Ascending aorta (tissue), 2 donors: ENCODE measurements around the gene OMP. TPM values are rescaled to one million over a fixed set of nuclear protein-coding genes. Genes with fewer than 3 reads are reported as not detected.
A peak's percentile ranks its signal among the peaks of the same experiment; 100 is the strongest.

Experiments used
- DNase-seq, 2 donors: peaks; one replicate each; pipeline ENCODE4 v3.0.0-alpha.2; 2019; ENCODE audit warnings: low spot score in 2 of 2
- H3K27ac ChIP-seq, 2 donors: fragments of 200-600 bp; sonication (generic); one replicate each; pipeline ENCODE4 v1.5.1; 2016 to 2017; ENCODE audit warnings: mild to moderate bottlenecking in 1 of 2
- H3K27me3 ChIP-seq: fragments of 200-600 bp; sonication (generic); one replicate; pipeline ENCODE4 v1.5.1; 2017
- H3K36me3 ChIP-seq, 2 donors: fragments of 200-600 bp; sonication (generic); one replicate each; pipeline ENCODE4 v1.5.1; 2016
- H3K4me1 ChIP-seq, 2 donors: fragments of 200-600 bp; sonication (generic); one replicate each; pipeline ENCODE4 v1.5.1; 2016 to 2017; ENCODE audit warnings: mild to moderate bottlenecking in 1 of 2
- H3K4me3 ChIP-seq, 2 donors: fragments of 200-600 bp; sonication (generic); one replicate each; pipeline ENCODE4 v1.5.1; 2016 to 2017; ENCODE audit warnings: mild to moderate bottlenecking in 1 of 2
- H3K9me3 ChIP-seq, 2 donors: fragments of 200-600 bp; sonication (generic); one replicate each; pipeline ENCODE4 v1.5.1; 2016
- intact Hi-C: fragments of 100-400 bp; cut with DNase I; formaldehyde crosslinking; loops from one replicate; pipeline ENCODE4 v1.15.1; 2023
- total RNA-seq: library from RNA; depleted of rRNA; stranded (reverse); fragments of >200 nt; gene quantifications from one replicate; pipeline ENCODE4 v1.1.0, GENCODE V29; 2016
- TF ChIP-seq, protein P1 (sequence below), 3 experiments: fragments of 200-600 bp in 2 of 3; fragments of 450-650 bp in 1 of 3; sonication (generic) in 2 of 3; IDR thresholded peaks; one replicate each; pipeline ENCODE4 v1.5.1; 2016 to 2019; ENCODE audit warnings: antibody characterized with exemption in 3 of 3, mild to moderate bottlenecking in 1 of 3, moderate library complexity in 1 of 3

OMP gene
- total RNA-seq, 1 donor from 2014 or later: not detected

DNA sequence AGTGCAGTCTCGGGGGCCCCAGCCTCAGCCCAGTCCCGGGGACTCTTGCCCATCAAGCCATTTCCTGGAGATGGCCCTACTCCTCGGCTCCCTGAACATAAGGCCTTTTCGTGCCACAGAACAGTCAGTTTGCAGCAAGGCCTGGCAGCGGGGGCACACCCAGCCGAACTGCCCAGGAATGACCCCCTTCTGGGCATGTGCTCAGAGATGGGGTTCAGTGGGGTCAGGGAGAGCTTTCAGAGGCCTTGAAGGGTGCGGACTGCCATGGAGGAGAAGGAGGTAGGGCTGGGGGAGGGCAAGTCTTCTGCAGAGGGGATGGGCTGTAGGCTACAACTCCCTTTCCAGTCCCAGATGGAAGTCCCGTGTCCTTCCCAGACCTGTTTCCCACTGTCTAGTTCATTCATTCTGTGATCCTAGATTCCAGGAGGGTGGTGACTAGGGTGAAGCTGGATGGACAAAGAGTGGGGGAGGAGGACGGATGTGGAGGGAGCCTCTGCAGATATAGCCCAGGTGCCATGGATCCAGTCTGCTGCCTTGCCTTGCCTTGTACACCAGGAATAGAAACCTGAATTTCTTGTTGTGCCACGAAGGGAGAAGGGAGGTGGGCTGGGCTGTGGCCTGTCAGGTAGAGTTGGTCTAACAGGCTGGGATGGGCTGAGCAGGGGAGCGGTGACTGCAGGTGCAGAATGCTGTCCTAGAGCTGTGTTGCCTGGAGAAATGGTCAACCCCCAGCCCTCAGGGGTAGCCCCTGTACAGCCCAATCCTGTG, 14.2 kb upstream of the OMP start:
- Histone ChIP-seq H3K27ac (no peak overlapping the region), H3K36me3 (no peaks in the 10 kb centered on the region), H3K9me3 (no peaks in the 10 kb centered on the region), H3K27me3 (no peaks in the 10 kb centered on the region), H3K4me3 (no peak overlapping the region), H3K4me1 (no peaks in the 10 kb centered on the region)
- TF ChIP-seq, protein P1, sequence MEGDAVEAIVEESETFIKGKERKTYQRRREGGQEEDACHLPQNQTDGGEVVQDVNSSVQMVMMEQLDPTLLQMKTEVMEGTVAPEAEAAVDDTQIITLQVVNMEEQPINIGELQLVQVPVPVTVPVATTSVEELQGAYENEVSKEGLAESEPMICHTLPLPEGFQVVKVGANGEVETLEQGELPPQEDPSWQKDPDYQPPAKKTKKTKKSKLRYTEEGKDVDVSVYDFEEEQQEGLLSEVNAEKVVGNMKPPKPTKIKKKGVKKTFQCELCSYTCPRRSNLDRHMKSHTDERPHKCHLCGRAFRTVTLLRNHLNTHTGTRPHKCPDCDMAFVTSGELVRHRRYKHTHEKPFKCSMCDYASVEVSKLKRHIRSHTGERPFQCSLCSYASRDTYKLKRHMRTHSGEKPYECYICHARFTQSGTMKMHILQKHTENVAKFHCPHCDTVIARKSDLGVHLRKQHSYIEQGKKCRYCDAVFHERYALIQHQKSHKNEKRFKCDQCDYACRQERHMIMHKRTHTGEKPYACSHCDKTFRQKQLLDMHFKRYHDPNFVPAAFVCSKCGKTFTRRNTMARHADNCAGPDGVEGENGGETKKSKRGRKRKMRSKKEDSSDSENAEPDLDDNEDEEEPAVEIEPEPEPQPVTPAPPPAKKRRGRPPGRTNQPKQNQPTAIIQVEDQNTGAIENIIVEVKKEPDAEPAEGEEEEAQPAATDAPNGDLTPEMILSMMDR (IDR thresholded peaks at IDR 0.05): no peak
- intact Hi-C loops: no loop called here
- no peak for DNase-seq

DNA sequence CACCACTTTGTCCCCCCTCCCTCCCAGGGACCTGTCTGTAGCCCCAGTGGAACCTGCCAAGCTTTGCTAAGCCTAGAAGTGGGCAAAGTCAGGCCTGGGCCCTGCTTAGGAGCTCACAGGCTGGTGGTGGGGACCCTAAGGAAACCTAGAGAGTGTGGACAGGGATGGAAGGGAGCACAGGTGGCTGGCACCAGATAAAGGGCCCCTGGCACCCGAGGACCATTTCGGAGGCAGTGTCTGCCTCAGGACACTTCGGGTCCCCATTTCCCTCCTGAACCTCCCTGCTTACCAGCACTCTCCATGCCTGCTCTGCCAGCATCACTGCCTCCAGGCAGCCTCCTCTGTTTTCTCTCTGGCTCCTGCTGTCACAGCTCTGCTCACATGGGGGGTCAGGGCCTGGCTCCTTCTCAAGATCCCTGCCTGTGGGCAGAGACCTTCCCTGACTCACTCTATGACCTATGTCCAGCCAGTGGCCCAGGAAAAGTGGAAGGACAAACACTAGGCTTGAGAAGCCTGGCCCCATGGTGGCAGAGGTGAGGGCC, 13.6 kb upstream of the OMP start:
- intact Hi-C loops: no loop called here
- no peaks in the 10 kb centered on the region for H3K27me3 ChIP-seq
- H3K27ac ChIP-seq: no peak overlapping the region
- no peaks in the 10 kb centered on the region for H3K4me1 ChIP-seq
- TF ChIP-seq, protein P1 (IDR thresholded peaks at IDR 0.05): no peak
- H3K36me3 ChIP-seq: no peaks in the 10 kb centered on the region
- DNase-seq: no peak
- H3K4me3 ChIP-seq: no peak overlapping the region
- no peaks in the 10 kb centered on the region for H3K9me3 ChIP-seq

DNA sequence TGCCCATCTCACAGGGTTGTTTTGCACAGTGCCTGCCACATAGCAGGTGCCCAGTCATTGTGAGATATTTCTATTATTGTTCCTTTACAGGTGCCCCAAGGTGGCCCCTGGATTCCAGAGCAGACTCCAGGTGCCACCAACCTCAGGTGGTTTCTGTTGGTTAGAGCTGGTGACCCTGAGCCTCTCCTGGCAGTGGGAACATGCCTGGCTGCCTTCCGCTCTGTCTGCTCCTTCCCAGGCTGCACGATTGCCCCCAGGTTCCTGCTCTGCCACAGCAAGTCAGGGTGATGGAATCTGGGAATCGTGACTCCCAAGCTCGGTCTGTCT, 12.6 kb upstream of the OMP start:
- Histone ChIP-seq H3K27ac (no peak overlapping the region), H3K4me3 (no peak overlapping the region), H3K27me3 (no peaks in the 10 kb centered on the region), H3K4me1 (no peaks in the 10 kb centered on the region), H3K36me3 (no peaks in the 10 kb centered on the region), H3K9me3 (no peaks in the 10 kb centered on the region)
- TF ChIP-seq, protein P1 (IDR thresholded peaks at IDR 0.05): no peak
- intact Hi-C loops: no loop called here
- no peak for DNase-seq

DNA sequence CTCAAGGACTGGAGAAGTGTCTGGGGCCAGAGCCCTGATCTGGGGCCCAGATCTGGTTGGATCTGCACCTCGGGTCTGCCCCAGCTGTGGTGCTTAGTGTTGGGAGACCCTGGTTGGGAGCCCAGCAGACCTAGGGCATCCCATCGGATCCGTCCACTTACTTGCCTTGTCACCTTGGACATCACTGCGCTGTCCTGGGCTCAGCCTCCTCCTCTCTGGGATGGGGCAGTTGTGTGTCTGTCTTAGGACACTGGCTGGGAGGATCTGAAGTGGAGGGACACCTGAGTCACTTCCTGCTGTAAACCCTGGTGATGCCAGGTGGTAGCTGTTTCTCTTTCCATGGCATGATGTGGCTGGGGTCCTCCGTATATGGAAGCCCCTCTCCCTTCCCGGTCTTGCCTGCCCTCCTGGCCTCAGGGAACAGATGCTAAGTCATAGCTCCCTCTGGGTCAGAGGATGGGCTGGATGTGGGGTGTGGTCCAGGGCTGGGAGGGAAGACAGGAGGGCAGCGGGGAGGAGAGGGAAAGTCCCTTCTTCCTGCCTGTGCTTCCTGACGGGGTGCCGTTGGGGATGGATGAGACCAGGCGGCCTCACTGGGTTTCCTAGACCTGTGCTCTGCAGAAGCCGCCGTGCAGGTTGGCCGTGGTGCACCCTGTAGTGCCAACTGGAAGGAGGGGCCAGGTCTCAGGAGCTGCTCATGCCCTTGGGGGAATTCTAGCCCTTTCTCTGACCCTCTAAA, 12.1 kb upstream of the OMP start:
- Histone ChIP-seq H3K9me3 (no peaks in the 10 kb centered on the region), H3K36me3 (no peaks in the 10 kb centered on the region), H3K4me3 (no peak overlapping the region), H3K27ac (no peak overlapping the region), H3K4me1 (no peaks in the 10 kb centered on the region), H3K27me3 (no peaks in the 10 kb centered on the region)
- intact Hi-C loops: loop anchor here (1.0 kb wide), 2 partner anchors 24 to 43 kb away; partner anchors contain the start of gene CAPN5
- TF ChIP-seq, protein P1 (IDR thresholded peaks at IDR 0.05): no peak
- DNase-seq: no peak

DNA sequence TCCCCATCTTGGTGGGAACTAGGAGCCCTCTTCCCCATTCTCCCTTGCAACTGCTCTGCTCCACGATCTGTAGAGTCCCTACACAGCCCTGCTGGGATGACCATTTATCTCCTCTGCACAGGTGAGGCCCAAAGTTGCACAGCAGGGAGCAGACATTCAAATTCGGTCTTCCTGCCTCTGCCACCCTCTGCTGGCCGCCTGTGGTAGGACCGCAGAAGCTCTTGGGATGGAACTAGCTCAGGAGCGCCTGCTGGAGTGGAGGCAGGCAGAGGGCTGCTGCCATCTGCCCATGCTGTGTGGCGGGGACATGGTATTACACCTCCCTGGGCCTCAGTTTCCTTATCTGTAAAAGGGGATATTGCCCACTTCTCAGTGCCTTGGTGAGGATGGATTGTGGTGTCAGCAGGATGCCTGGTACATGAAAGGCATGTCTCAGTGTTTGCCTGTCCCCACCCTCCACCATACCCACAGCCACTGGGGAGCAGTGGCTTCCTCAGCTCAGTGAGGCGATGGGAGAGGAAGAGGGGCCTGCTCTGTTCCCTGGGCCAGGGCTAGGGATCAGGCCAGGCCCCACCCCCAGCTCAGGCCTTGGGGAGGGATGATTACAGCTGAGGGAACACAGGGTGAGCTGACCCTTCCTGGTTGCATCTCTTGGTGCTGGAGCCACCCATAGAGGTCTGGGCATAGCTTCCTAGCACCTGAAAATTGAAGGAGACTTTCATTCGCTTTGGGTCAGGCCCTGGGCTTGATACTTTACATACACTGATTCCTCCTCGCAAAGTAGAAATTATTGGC, 11.3 kb upstream of the OMP start:
- no peaks in the 10 kb centered on the region for H3K36me3 ChIP-seq
- no peak overlapping the region for H3K4me3 ChIP-seq
- H3K27me3 ChIP-seq: no peaks in the 10 kb centered on the region
- TF ChIP-seq, protein P1 (IDR thresholded peaks at IDR 0.05): peak; percentile 88 to 92 (median 92)
- no peaks in the 10 kb centered on the region for H3K4me1 ChIP-seq
- no peaks in the 10 kb centered on the region for H3K9me3 ChIP-seq
- DNase-seq: peak in 1 of 2 donors; percentile 88
- H3K27ac ChIP-seq: no peak overlapping the region
- intact Hi-C loops: loop anchor here (1.0 kb wide), 2 partner anchors 25 to 44 kb away; partner anchors contain the start of gene CAPN5
